Right renal cortex interstitium (tissue), 3 donors: ENCODE results near the gene BAZ1B. TPM values are rescaled to one million over a fixed set of nuclear protein-coding genes. Genes with fewer than 3 reads are reported as not detected.
"Not testable (repeated sequence)": the region's sequence is repeated elsewhere in the genome, so short reads cannot be mapped to it uniquely, and the experiment has no call there.

Source experiments
- DNase-seq, 3 donors: peaks; one replicate each; pipeline ENCODE4 v3.0.0-alpha.2; 2013; ENCODE audit warnings: low read depth in 3 of 3, low spot score in 2 of 3
- polyA plus RNA-seq, 3 donors: library from polyadenylated mRNA; unstranded; fragments of 120-200 nt; gene quantifications; one replicate each; pipeline ENCODE4 v1.2.1, GENCODE V29; 2013; ENCODE audit not compliant: insufficient read length in 3 of 3

The BAZ1B gene
- polyA plus RNA-seq, 3 donors, result 76.6 to 86.0 (median 80.5) TPM

DNA sequence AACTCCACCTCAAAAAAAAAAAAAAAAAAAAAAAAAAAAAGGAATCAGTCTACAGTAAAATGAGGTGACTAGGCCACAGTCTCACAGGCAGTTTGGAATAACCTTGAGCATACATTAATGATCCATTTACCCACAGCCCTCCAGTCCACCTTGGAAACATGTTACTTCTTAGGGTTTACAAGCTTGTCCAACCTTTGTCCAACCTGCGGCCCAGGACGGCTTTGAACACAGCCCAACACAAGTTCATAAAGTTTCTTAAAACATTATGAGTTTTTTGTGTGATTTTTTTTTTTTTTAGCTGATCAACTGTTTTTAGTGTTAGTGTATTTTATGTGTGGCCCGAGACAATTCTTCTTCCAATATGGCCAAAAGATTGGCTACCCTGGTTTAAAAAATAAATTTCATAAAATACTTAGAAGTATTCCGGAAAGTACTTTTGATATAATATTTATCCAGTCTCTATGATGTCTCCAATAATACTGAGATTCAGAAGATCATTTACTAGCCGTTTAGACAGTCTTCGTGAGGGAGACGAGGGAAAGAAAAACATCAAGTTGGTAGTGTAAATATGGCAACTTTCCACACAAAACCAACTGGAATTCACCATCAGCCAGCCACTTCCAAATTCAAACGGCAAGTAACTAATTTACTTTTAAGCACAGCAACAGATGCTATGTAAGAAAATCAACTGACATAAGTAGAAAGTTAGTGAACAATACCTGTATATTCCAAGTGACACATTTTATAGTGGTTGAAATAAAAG lies 9.9 kb downstream of the BAZ1B start:
- no peak for DNase-seq

DNA sequence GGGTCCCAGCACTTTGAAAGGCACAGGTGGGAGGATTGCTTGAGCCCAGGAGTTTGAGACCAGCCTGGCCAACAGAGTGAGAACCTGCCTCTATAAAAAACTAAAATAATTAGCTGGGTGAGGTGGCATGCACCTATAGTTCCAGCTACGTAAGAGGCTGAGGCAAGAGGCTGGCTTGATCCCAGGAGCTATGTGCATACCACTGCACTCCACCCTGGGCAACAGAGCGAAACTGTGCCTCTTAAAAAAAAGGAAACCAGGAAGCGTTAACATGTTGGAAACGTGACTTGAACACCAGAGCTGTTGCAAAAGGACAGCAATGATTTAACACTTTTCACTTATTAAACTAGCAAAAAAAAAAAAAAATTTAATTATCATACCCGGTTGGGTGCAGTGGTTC lies 12.6 kb downstream of the BAZ1B start:
- no peak for DNase-seq

DNA sequence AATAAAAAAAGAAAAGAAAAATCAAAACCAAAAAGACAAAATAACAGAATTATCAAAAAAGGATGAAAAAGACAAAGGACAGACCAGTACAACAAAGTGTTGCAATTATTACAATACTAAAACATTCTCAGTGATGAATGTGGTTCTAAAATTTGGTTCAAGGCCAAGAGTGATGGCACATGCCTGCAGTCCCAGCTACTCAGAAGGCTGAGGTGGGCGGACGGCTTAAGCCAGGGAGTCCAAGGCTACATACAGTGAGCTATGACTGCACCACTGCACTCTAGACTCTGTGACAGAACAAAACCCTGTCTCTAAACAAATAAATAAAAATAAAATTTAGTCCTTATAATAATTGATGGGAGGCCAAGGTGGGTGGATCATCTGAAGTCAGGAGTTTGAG lies 14.5 kb downstream of the BAZ1B start:
- DNase-seq, result no peak

DNA sequence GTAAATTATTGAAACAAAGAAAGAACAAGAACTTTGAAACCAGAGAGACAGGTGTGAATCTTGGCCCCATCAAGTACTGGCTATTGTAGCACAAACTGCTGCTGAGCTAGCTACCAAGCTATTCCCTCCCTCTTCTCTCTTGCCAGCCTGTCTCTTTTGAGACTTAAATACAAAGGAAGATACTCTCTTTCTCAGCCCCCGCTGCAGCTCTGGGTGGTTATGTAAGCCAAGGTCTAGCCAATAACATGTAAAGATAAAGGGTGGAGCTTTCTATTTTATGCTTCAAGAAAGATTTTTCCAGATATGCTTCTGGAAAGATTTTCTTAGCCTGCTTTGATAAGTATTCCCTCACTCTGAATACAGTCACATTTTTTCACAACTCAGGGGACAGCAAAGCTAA lies 17.2 kb downstream of the BAZ1B start:
- DNase-seq, result no peak

DNA sequence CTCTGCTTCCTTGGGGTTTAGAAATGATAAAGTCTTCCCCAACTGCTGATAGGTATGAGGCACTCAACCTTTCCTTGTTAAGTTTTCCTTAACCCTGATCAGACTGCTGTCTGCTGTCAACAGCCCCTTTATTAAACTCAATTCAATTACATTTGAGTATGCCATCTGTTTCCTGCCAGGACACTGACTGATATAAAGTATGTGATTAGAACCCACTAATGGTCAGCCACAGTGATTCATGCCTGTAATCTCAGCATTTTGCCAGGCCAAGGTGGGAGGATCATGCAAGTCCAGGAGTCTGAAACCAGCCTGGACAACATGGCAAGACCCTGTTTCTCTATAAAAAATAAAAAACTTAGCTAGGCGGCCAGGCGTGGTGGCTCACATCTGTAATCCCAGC lies 18.1 kb downstream of the BAZ1B start:
- DNase-seq, result no peak

DNA sequence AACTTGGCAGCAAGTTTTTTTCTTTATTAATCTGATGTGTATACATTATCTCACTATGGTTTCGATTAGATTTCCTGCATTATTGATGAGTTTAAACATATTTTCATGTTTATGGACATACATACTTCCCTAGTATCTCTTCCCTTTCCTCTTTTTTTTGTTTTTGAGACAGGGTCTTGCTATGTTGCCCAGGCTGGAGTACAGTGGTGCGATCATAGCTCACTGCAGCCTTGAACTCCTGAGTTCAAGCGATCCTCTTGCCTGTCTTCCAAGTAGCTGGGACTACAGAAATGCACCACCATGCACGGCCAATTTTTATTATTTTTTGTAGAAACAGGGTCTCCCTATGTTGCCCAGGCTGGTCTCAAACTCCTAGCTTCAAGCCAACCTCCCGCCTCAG lies 18.9 kb downstream of the BAZ1B start:
- DNase-seq, result no peak

DNA sequence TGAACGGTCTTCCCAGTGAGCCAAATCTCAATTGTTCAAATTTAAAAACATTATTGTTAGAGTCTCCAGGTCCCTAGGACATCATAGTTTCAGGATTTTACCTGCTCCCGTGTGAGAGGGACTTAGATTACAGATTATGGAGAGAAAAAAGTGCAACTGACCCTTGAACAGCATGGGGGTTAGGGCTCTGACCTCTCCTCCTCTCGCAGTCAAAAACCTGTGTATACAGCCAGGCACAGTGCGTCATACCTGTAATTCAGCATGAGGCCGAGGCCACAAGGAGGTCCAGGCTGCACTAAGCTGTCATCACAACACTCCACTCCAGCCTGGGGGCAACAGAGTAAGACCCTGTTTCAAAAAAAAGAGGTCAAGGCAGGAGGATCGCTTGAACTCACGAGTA lies 25.5 kb downstream of the BAZ1B start:
- DNase-seq, result no peak

DNA sequence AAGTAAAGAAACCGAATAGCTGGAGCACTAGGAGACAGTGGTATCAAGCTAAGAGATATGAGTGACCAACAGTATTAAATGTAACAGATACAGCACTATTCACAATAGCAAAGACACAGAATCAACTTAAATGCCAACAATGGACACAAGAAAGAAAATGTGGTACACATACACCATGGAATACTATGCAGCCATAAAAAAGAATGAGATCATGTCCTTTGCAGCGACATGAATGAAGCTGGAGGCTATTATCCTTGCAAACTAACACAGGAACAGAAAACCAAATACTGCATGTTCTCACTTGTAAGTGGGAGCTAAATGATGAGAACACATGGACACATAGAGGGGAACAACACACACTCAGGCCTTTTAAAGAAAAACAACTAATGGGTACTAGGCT lies 26.6 kb downstream of the BAZ1B start:
- not testable (repeated sequence) for DNase-seq

DNA sequence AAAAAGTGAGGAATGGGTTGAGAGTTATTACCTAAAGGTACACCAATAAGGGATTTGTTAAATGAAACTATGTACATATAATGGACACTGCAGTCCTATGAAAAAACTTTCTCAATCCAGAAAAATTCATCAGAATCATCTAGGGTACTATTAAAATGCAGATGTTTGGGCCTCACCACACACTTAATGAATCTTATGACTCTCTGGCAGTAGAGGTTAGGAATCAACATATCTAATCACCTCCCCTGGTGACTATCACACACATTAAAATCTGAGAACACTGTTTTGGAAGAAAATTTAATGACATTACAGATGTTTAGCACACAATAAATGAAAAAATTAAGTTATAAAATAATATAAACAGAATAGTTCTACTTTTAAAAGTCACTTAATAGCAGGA lies 32.1 kb downstream of the BAZ1B start:
- no peak for DNase-seq

DNA sequence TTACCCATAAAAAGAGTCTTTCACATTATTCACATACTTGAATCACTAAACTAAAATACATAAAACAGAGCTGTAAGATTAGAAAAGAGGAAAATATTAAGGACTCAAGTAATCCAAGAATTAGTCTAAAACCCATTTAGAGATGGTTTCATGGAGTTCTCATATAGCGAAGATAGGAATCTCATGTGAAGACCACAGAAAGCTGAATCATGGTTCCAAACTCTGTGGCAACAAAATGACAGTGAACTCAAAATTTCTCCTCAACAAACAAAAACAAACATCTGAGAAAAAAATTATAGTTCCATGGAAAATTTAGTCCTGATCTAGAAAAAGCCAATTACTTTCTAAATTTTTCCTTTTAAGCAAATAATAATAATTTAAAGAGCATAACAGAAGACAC lies 34.6 kb downstream of the BAZ1B start:
- DNase-seq, result no peak

DNA sequence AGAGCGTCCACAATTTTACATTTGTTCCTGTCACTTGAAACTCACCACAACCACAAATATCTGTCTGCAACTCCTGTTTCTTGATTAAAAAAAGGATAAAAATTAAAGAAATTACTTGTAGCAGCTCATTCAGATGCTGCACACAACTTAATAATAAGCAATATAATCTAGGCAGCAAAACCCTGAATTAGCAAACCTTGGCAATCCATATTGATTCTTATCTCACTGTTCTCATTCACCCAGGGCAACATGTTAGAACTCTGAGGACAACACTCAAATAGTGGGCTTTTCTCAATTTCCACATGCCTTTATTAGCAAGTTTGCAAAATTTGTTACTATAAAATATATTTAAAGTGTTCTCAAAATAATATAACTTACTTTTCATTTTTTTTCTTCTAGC lies 38.9 kb downstream of the BAZ1B start:
- DNase-seq, result no peak

DNA sequence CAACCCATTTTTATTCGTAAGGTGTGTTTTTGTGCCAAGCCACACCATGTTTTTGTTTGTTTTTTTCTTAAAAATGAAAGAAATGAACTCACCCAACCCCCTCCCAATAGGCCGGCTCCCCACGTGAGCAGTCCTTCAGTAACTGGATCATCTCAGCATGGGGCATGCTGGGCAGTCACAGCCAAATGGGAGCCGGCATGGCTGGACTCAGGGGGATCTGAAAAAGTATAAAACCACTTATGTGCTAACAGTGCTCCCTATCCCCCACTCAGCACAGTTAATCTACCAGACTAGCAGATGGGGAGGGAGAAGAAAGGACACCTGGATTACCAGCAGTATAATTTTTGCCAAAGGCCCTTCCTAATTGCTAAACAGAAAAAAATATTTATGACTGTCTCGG lies 39.3 kb downstream of the BAZ1B start:
- DNase-seq, result no peak

DNA sequence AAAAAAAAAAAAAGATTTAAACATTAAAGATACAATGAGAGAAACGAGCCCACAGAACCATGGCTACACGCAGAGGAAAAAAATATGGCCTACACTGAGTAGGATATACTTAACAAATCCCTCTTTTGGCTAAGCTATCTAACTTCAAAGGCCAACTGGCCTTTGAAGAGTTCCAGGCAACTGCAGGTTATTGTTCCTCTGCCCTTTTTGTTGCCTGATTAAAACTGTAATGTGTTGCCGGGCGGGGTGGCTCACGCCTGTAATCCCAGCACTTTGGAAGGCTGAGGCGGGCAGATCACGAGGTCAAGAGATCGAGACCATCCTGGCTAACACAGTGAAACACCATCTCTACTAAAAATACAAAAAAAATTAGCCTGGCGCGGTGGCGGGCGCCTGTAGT lies 40.6 kb downstream of the BAZ1B start:
- DNase-seq, result not testable (repeated sequence)

DNA sequence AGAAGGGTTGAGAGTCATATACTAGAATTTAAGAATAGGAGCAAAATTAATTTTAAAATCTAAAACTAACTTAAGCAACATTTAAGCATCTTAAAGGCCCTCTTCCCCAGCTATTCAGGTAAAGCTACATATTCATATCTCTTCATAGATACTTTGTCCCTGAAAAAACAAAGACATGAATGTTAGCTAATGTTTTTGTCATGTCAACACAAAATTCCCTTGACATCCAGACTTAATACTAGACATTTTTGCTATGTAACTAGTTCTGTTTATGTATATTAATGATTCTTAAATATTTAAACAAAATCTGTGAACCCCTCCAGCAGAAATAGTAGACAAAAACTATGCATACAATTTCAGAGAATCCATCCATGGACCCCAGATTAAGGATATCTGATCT lies 43.5 kb downstream of the BAZ1B start:
- no peak for DNase-seq

DNA sequence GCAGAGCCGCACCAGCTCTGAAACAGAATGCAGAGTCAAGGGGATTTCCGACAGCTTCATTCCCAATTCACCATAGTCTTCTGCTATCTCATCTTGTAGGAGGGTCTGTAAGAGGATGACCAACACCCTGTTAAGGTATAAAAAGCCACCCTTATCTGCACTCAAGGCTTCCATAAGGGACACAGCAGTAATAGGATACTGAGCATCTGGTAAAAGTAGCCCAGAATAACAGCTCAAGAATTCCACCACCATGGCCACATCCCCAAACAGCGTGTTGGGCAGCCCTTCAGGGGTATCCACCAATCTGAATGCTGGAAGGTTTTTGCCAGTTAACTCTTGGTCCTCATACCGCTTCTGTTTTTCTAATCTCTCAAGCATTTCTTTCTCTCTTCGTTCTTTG lies 44.7 kb downstream of the BAZ1B start:
- DNase-seq, result no peak

DNA sequence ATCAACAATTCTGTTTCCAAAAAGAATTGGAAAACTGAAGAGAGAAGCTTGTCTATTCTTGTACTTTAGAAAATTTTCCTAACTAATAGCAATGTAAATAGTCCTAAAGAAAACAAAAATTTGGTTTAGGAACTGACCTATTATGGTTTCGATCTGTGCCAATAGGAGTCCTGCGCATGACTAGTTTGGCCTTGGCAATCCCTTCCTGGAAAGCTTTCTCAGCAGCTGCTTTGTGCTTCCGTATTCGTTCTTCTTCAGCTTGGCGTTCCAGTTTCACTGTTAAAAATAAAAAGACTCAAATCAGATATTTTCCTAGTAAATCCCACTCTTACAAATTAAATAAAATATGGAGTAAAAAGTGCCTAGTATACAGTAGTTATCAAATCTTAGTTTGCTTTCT lies 51.9 kb downstream of the BAZ1B start:
- DNase-seq, result no peak

DNA sequence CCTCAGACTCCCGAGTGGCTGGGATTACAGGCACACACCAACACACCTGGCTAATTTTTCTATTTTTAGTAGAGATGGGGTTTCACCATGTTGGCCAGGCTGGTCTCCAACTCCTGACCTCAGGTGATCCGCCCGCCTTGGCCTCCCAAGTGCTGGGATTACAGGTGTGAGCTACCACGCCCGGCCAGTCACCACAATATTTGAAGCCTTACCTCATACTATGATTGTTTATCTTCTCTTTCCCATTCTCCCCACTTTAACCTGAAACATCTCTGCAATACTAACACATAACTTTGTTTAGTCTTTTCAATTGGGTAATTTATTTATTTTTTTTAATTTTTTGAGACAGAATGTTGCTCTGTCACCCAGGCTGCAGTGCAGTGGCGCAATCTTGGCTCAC lies 55.0 kb downstream of the BAZ1B start:
- DNase-seq, result not testable (repeated sequence)

DNA sequence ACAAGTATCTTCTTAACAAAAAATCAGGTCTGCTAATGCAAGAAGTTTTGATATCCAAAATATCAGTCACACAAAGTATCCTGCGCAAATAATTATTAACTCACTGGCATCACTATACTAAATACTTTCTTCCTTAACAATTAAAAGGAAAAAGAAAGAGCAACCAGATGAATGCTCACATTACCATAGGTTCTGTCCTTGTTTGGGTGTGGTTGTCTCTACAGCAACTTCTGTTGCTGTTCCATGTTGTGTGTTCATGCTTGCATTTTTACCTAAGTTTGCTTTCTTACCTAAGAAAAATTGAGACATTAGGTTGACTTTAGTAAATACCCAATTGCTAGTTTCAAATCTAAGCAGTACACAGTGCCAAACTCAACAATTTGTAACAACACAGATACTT lies 56.0 kb downstream of the BAZ1B start:
- no peak for DNase-seq

DNA sequence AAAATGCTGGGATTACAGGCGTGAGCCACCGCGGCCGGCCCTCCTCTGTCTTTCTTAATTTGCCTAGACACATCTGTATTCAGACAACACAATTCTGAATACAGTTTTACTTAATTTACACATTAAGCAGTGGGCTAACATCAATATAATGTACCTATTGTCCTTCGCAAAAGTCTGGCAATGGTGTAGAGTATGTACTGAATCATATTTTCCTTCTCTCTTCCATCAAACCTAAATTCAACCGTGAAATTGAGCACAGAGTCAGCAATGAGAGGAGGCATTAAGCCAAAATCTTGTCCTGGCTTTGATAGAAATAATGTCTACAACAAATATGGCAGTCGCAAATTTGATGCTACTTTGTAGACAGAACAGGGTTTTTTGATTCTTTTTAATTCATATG lies 58.1 kb downstream of the BAZ1B start:
- no peak for DNase-seq

DNA sequence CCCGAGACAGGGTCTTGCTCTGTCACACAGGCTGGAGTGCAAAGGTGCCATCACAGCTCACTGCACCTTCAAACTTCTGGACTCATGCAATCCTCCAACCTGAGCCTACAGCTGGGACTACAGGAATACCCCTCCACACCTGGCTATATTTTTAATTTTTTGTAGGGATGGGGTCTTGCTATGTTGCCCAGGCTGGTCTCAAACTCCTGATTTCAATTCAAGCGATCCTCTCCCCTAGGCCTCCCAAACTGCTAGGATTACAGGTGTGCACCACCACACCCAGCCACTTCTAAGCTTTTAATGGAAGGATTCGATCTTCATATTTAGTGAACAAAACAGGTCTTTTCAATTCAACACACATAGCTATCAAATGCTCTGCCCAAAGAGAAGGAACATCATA lies 58.8 kb downstream of the BAZ1B start:
- no peak for DNase-seq

DNA sequence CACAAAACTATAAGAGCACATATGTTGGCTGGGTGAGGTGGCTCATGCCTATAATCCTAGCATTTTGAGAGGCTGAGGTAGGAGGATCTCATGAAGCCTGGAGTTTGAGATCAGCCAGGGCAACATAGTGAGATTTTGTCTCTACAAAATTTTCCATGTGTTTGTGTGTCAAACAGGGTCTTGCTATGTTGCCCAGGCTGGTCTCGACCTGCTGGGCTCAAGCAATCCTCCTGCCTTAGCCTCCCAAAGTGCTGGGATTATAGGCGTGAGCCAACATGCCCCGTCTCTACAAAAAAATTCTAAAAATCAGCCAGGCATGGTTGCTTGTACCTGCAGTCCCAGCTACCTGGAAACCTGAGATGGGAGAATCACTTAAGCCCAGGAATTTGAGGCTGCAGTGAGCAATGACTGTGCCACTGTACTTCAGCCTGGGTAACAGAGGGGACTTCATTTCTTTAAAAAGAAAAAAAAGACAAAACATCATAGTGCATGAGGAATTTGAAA lies 60.3 kb downstream of the BAZ1B start:
- DNase-seq, result no peak

DNA sequence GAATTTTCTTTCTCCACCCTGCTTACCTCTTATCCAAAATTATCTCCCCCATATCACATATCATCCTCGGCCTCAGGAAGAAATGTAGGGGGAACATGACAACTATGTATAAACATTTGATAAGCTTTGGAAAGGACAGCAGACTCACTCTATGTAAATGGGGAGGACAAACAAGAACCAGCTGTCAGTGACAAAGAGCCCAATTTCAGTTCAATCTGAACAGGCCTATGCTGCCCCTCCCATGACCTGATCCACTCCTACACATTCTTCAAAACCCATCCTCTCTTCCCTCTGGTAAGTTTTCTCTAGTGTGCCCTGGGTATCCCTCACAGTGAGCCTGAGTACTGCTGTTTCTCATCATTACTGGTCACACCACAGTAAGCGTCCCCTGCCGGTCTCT lies 67.7 kb downstream of the BAZ1B start:
- DNase-seq, result no peak
